ENCODE data around the gene RBFA. TPM values are rescaled to one million over a fixed set of nuclear protein-coding genes. Genes with fewer than 3 reads are reported as not detected.

The RBFA gene
- total RNA-seq, 2 experiments from 2014 or later: 32.2 to 39.1 TPM

- Mint-ChIP-seq H3K36me3 (ENCODE audit: low read depth) (peaks cover 45% of the 10 kb centered on the region), H3K27me3 (no peaks in the 10 kb centered on the region), H3K4me3 (no peak overlapping the region), H3K9me3 (ENCODE audit: low read depth) (peaks cover 18% of the 10 kb centered on the region), H3K4me1 (peaks cover 7% of the 10 kb centered on the region), H3K27ac (no peak overlapping the region)
- POLR2A ChIA-PET: no interaction called here
- no peak for DNase-seq
- intact Hi-C loops (cut with DNase I, micrococcal nuclease): loop anchor here in 1 of 2 experiments (5.0 kb wide), 2 partner anchors 347 to 962 kb away; partner anchors contain the start of gene ATP9B
- CTCF ChIA-PET: no interaction called here
- ATAC-seq: no peak
Measured at GRCh38 chr18:80029690-80030089, 4.5 kb upstream of the RBFA start.

GRCh38 chr18:80033181-80034067, 810 bp upstream of the RBFA start:
- H3K27me3 Mint-ChIP-seq: no peaks in the 10 kb centered on the region
- H3K9me3 Mint-ChIP-seq (ENCODE audit: low read depth): no peaks in the 10 kb centered on the region
- ChIA-PET CTCF (interaction anchor here (0.6 to 0.8 kb wide), 2 partner anchors 9 to 965 kb away, joined by 3 to 4 read pairs; no protein-coding TSS in a partner anchor), POLR2A (interaction anchor here (0.9 to 1.4 kb wide), 5 partner anchors 45 to 78 kb away, joined by 3 to 10 read pairs (median 5); partner anchors contain the start of genes ADNP2 and TXNL4A)
- H3K4me1 Mint-ChIP-seq: peaks cover 21% of the 10 kb centered on the region
- H3K27ac Mint-ChIP-seq: peak overlapping the region; percentile 89
- H3K4me3 Mint-ChIP-seq: peak overlapping the region; percentile 94
- DNase-seq (no peak), ATAC-seq (peak; percentile 31)
- intact Hi-C loops (cut with DNase I, micrococcal nuclease): loop anchor here (1.0 to 5.0 kb wide), 14 partner anchors 45 to 966 kb away; partner anchors contain the start of genes ATP9B (in 2 of the 2), SLC66A2 (in 2 of the 2), ADNP2 (in 1 of the 2) and CTDP1 (in 1 of the 2)
- H3K36me3 Mint-ChIP-seq (ENCODE audit: low read depth): peaks cover 25% of the 10 kb centered on the region

- POLR2A ChIA-PET: interaction anchor here (0.6 to 1.4 kb wide), 2 partner anchors 48 to 52 kb away, joined by 3 to 4 read pairs; no protein-coding TSS in a partner anchor
- H3K27me3 Mint-ChIP-seq: no peaks in the 10 kb centered on the region
- H3K27ac Mint-ChIP-seq: peak overlapping the region; percentile 86
- intact Hi-C loops (cut with DNase I, micrococcal nuclease): loop anchor here (1.0 to 5.0 kb wide), 12 partner anchors 47 to 968 kb away; partner anchors contain the start of genes ATP9B (in 2 of the 2), SLC66A2 (in 2 of the 2), ADNP2 (in 1 of the 2) and CTDP1 (in 1 of the 2)
- H3K36me3 Mint-ChIP-seq (ENCODE audit: low read depth): peaks cover 23% of the 10 kb centered on the region
- CTCF ChIA-PET: interaction anchor here (0.7 to 1.6 kb wide), 5 partner anchors 38 to 74 kb away, joined by 3 to 7 read pairs (median 3); partner anchors contain the start of gene ADNP2
- H3K9me3 Mint-ChIP-seq (ENCODE audit: low read depth): no peaks in the 10 kb centered on the region
- no peak for DNase-seq
- no peak for ATAC-seq
- H3K4me1 Mint-ChIP-seq: peaks cover 21% of the 10 kb centered on the region
- H3K4me3 Mint-ChIP-seq: peak overlapping the region; percentile 94
Measured at GRCh38 chr18:80034852-80035406, 695 bp downstream of the RBFA start.

- DNase-seq (no peak), ATAC-seq (no peak)
- CTCF ChIA-PET: interaction anchor here (0.6 to 1.1 kb wide), 2 partner anchors 70 kb away, joined by 3 read pairs; no protein-coding TSS in a partner anchor
- intact Hi-C loops (cut with DNase I, micrococcal nuclease): loop anchor here in 1 of 2 experiments (2.0 kb wide), 1 partner anchor 631 kb away; no protein-coding TSS in a partner anchor
- Mint-ChIP-seq H3K27me3 (no peaks in the 10 kb centered on the region), H3K27ac (no peak overlapping the region), H3K4me1 (peaks cover 23% of the 10 kb centered on the region), H3K36me3 (ENCODE audit: low read depth) (peaks cover 28% of the 10 kb centered on the region), H3K9me3 (ENCODE audit: low read depth) (no peaks in the 10 kb centered on the region), H3K4me3 (peak overlapping the region; percentile 94)
- POLR2A ChIA-PET: no interaction called here
Measured at GRCh38 chr18:80035997-80036396, 1.8 kb downstream of the RBFA start.

- Mint-ChIP-seq H3K27me3 (no peaks in the 10 kb centered on the region), H3K9me3 (ENCODE audit: low read depth) (no peaks in the 10 kb centered on the region), H3K4me1 (peaks cover 27% of the 10 kb centered on the region), H3K36me3 (ENCODE audit: low read depth) (peaks cover 32% of the 10 kb centered on the region), H3K27ac (no peak overlapping the region), H3K4me3 (no peak overlapping the region)
- intact Hi-C loops (cut with DNase I, micrococcal nuclease): no loop called here
- no peak for DNase-seq
- CTCF ChIA-PET: interaction anchor here (0.6 kb wide), 1 partner anchor 88 kb away, joined by 5 read pairs; no protein-coding TSS in a partner anchor
- ATAC-seq: no peak
- POLR2A ChIA-PET: no interaction called here
Measured at GRCh38 chr18:80037300-80037699, 3.1 kb downstream of the RBFA start.

- peaks cover 23% of the 10 kb centered on the region for H3K4me1 Mint-ChIP-seq
- POLR2A ChIA-PET: no interaction called here
- no peak overlapping the region for H3K27ac Mint-ChIP-seq
- no peaks in the 10 kb centered on the region for H3K27me3 Mint-ChIP-seq
- H3K9me3 Mint-ChIP-seq (ENCODE audit: low read depth): no peaks in the 10 kb centered on the region
- intact Hi-C loops (cut with DNase I, micrococcal nuclease): no loop called here
- DNase-seq: no peak
- CTCF ChIA-PET: no interaction called here
- H3K36me3 Mint-ChIP-seq (ENCODE audit: low read depth): peaks cover 35% of the 10 kb centered on the region
- no peak for ATAC-seq
- H3K4me3 Mint-ChIP-seq: no peak overlapping the region
Measured at GRCh38 chr18:80037869-80038630, 3.8 kb downstream of the RBFA start.

GRCh38 chr18:80040515-80040914, 6.3 kb downstream of the RBFA start:
- intact Hi-C loops (cut with DNase I, micrococcal nuclease): no loop called here
- Mint-ChIP-seq H3K36me3 (ENCODE audit: low read depth) (peaks cover 48% of the 10 kb centered on the region), H3K27ac (no peak overlapping the region), H3K9me3 (ENCODE audit: low read depth) (no peaks in the 10 kb centered on the region), H3K4me1 (peaks cover 13% of the 10 kb centered on the region), H3K4me3 (no peak overlapping the region), H3K27me3 (no peaks in the 10 kb centered on the region)
- DNase-seq (no peak), ATAC-seq (no peak)
- ChIA-PET POLR2A (no interaction called here), CTCF (interaction anchor here (0.8 to 1.0 kb wide), 2 partner anchors 15 to 26 kb away, joined by 3 read pairs; no protein-coding TSS in a partner anchor)

GRCh38 chr18:80041424-80041823, 7.2 kb downstream of the RBFA start:
- H3K36me3 Mint-ChIP-seq (ENCODE audit: low read depth): peaks cover 51% of the 10 kb centered on the region
- H3K9me3 Mint-ChIP-seq (ENCODE audit: low read depth): no peaks in the 10 kb centered on the region
- H3K4me1 Mint-ChIP-seq: peaks cover 6% of the 10 kb centered on the region
- DNase-seq (peak; percentile 25), ATAC-seq (peak; percentile 71)
- no peak overlapping the region for H3K4me3 Mint-ChIP-seq
- CTCF ChIA-PET: interaction anchor here (1.0 kb wide), 1 partner anchor 16 kb away, joined by 3 read pairs; no protein-coding TSS in a partner anchor
- H3K27me3 Mint-ChIP-seq: no peaks in the 10 kb centered on the region
- H3K27ac Mint-ChIP-seq: no peak overlapping the region
- intact Hi-C loops (cut with DNase I, micrococcal nuclease): no loop called here
- POLR2A ChIA-PET: no interaction called here

- Mint-ChIP-seq H3K27ac (no peak overlapping the region), H3K36me3 (ENCODE audit: low read depth) (peaks cover 51% of the 10 kb centered on the region), H3K4me1 (peaks cover 6% of the 10 kb centered on the region), H3K27me3 (no peaks in the 10 kb centered on the region), H3K4me3 (no peak overlapping the region), H3K9me3 (ENCODE audit: low read depth) (no peaks in the 10 kb centered on the region)
- intact Hi-C loops (cut with DNase I, micrococcal nuclease): no loop called here
- ATAC-seq (no peak), DNase-seq (no peak)
- CTCF ChIA-PET: interaction anchor here (1.0 kb wide), 1 partner anchor 9 kb away, joined by 3 read pairs; no protein-coding TSS in a partner anchor
- POLR2A ChIA-PET: no interaction called here
Measured at GRCh38 chr18:80042785-80043184, 8.6 kb downstream of the RBFA start.

- DNase-seq: no peak
Measured at GRCh38 chr18:80044072-80044471, 9.8 kb downstream of the RBFA start.

More at GRCh38 chr18:80044072-80044471, 9.8 kb downstream of the RBFA start:
- ChIA-PET POLR2A (no interaction called here), CTCF (no interaction called here)
- ATAC-seq: no peak
- no peaks in the 10 kb centered on the region for H3K9me3 Mint-ChIP-seq (ENCODE audit: low read depth)
- H3K27me3 Mint-ChIP-seq: no peaks in the 10 kb centered on the region
- intact Hi-C loops (cut with DNase I, micrococcal nuclease): no loop called here
- no peak overlapping the region for H3K4me3 Mint-ChIP-seq
- no peak overlapping the region for H3K27ac Mint-ChIP-seq
- H3K4me1 Mint-ChIP-seq: peaks cover 6% of the 10 kb centered on the region
- H3K36me3 Mint-ChIP-seq (ENCODE audit: low read depth): peaks cover 55% of the 10 kb centered on the region

Measured in activated CD4-positive, alpha-beta T cell treated with anti-CD3 and anti-CD28 coated beads for 36 hours (primary cell).